Hepatocyte (in vitro differentiated cells): ENCODE results near the gene NCOA7. TPM values are rescaled to one million over a fixed set of nuclear protein-coding genes. Genes with fewer than 3 reads are reported as not detected.
"Not testable (repeated sequence)": the region's sequence is repeated elsewhere in the genome, so short reads cannot be mapped to it uniquely, and the experiment has no call there.

Experiments used
- DNase-seq: peaks from one replicate; pipeline ENCODE4 v3.0.0-alpha.2; 2016; ENCODE audit warnings: low spot score
- H2AFZ ChIP-seq: fragments of 200-600 bp; sonication (generic); 2 replicates; pipeline ENCODE4 v1.6.0; 2016; ENCODE audit warnings: antibody characterized with exemption, mild to moderate bottlenecking
- H3K27ac ChIP-seq: fragments of 200-600 bp; sonication (generic); 2 replicates; pipeline ENCODE4 v1.5.1; 2016; ENCODE audit warnings: mild to moderate bottlenecking
- H3K27me3 ChIP-seq: fragments of 200-600 bp; sonication (generic); 2 replicates; pipeline ENCODE4 v1.6.1; 2016
- H3K36me3 ChIP-seq: fragments of 200-600 bp; sonication (generic); replicated peaks from 2 replicates; pipeline ENCODE4 v1.5.1; 2016; ENCODE audit warnings: low read depth; ENCODE audit not compliant: insufficient read depth
- H3K4me1 ChIP-seq: fragments of 200-600 bp; sonication (generic); 2 replicates; pipeline ENCODE4 v1.5.1; 2016; ENCODE audit warnings: mild to moderate bottlenecking, moderate library complexity; ENCODE audit not compliant: insufficient read depth
- H3K4me2 ChIP-seq: fragments of 200-600 bp; sonication (generic); 2 replicates; pipeline ENCODE4 v1.6.0; 2016
- H3K4me3 ChIP-seq: fragments of 200-600 bp; sonication (generic); 2 replicates; pipeline ENCODE4 v1.5.1; 2016; ENCODE audit warnings: mild to moderate bottlenecking
- H3K79me2 ChIP-seq: fragments of 200-600 bp; sonication (generic); 2 replicates; pipeline ENCODE4 v1.6.0; 2017; ENCODE audit warnings: mild to moderate bottlenecking
- H3K9me2 ChIP-seq: fragments of 200-600 bp; sonication (generic); replicated peaks from 2 replicates; pipeline ENCODE4 v1.6.0; 2017; ENCODE audit warnings: mild to moderate bottlenecking; ENCODE audit not compliant: insufficient read depth
- H3K9me3 ChIP-seq: fragments of 200-600 bp; sonication (generic); 2 replicates; pipeline ENCODE4 v1.5.1; 2016; ENCODE audit warnings: low read depth, mild to moderate bottlenecking
- H4K20me1 ChIP-seq: fragments of 200-600 bp; sonication (generic); 2 replicates; pipeline ENCODE4 v1.6.0; 2016; ENCODE audit warnings: mild to moderate bottlenecking; ENCODE audit not compliant: insufficient read depth, poor library complexity, severe bottlenecking
- CTCF ChIP-seq: fragments of 200-600 bp; sonication (generic); IDR thresholded peaks from 2 replicates; pipeline ENCODE4 v1.5.1; 2016; ENCODE audit warnings: antibody characterized with exemption, mild to moderate bottlenecking; ENCODE audit not compliant: poor library complexity
- EZH2 ChIP-seq: fragments of 200-600 bp; sonication (generic); IDR thresholded peaks from 2 replicates; pipeline ENCODE4 v1.6.1; 2016; ENCODE audit warnings: antibody characterized with exemption, mild to moderate bottlenecking, borderline replicate concordance
- EZH2phosphoT487 ChIP-seq: fragments of 200-600 bp; sonication (generic); IDR thresholded peaks from one replicate; pipeline ENCODE4 v1.6.1; 2018; ENCODE audit warnings: antibody characterized with exemption, mild to moderate bottlenecking, low read depth, moderate library complexity; ENCODE audit not compliant: unreplicated experiment, severe bottlenecking
- WGBS: methylation state at CpG from one replicate; pipeline ENCODE4 v1.1.6; 2016; ENCODE audit warnings: low lambda C conversion rate; ENCODE audit errors: missing lambda C conversion rate; 5-methylcytosine and 5-hydroxymethylcytosine counted together
- polyA plus RNA-seq: library from polyadenylated mRNA; unstranded; fragments of >200 nt; fragmentation: Nextera tagmentation; extraction: Ambion mirVana; gene quantifications from 2 replicates; pipeline ENCODE4 v1.2.1, GENCODE V29; 2016
- total RNA-seq: library from RNA; depleted of rRNA; stranded (reverse); fragments of >200 nt; gene quantifications from 2 replicates; pipeline ENCODE4 v1.2.3, GENCODE V29; 2014

NCOA7 gene
- total and polyA plus RNA-seq, 2 experiments from 2014 or later = 17.3 to 42.0 TPM

GRCh38 chr6:125906158-125906998, 115.6 kb downstream of the NCOA7 start:
- DNase-seq = peak; percentile 45
- H3K9me2 ChIP-seq = no peaks in the 10 kb centered on the region
- H2AFZ ChIP-seq = no peak overlapping the region
- no peaks in the 10 kb centered on the region for H3K9me3 ChIP-seq
- no peaks in the 10 kb centered on the region for H3K79me2 ChIP-seq
- no peaks in the 10 kb centered on the region for H4K20me1 ChIP-seq
- no peak overlapping the region for H3K4me3 ChIP-seq
- no peaks in the 10 kb centered on the region for H3K27me3 ChIP-seq
- TF ChIP-seq EZH2phosphoT487 (no peak), CTCF (peak; percentile 42)
- WGBS = 71% methylated on average over 5 of the region's 5 CpGs
- no peak overlapping the region for H3K4me2 ChIP-seq
- H3K4me1 ChIP-seq = peaks cover 3% of the 10 kb centered on the region
- no peaks in the 10 kb centered on the region for H3K36me3 ChIP-seq
- no peak overlapping the region for H3K27ac ChIP-seq

- H3K27me3 ChIP-seq = no peaks in the 10 kb centered on the region
- H2AFZ ChIP-seq = no peak overlapping the region
- DNase-seq = no peak
- 86% methylated on average over 3 of the region's 3 CpGs for WGBS
- H3K9me2 ChIP-seq = no peaks in the 10 kb centered on the region
- H4K20me1 ChIP-seq = no peaks in the 10 kb centered on the region
- no peaks in the 10 kb centered on the region for H3K36me3 ChIP-seq
- TF ChIP-seq EZH2phosphoT487 (no peak), EZH2 (no peak), CTCF (no peak)
- no peaks in the 10 kb centered on the region for H3K9me3 ChIP-seq
- H3K4me1 ChIP-seq = peaks cover 18% of the 10 kb centered on the region
- H3K4me2 ChIP-seq = no peak overlapping the region
- H3K79me2 ChIP-seq = no peaks in the 10 kb centered on the region
- peak overlapping the region; percentile 85 for H3K27ac ChIP-seq
- H3K4me3 ChIP-seq = no peak overlapping the region
These were observed 119.8 kb downstream of the NCOA7 start for GRCh38 chr6:125910527-125910926.

GRCh38 chr6:125911051-125911451, 120.3 kb downstream of the NCOA7 start:
- not testable (repeated sequence) for H4K20me1 ChIP-seq, H3K9me2 ChIP-seq, H3K4me3 ChIP-seq, H3K27me3 ChIP-seq, H3K79me2 ChIP-seq, H3K36me3 ChIP-seq, DNase-seq, H3K4me2 ChIP-seq, H3K9me3 ChIP-seq, H2AFZ ChIP-seq
- Histone ChIP-seq H3K27ac (peak overlapping the region; percentile 85), H3K4me1 (peaks cover 18% of the 10 kb centered on the region)
- 45% methylated on average over 4 of the region's 4 CpGs for WGBS

- peak overlapping the region; percentile 76 for H3K27ac ChIP-seq
- H3K36me3 ChIP-seq, H3K9me2 ChIP-seq, DNase-seq, H3K27me3 ChIP-seq, H3K4me2 ChIP-seq, H4K20me1 ChIP-seq, H3K9me3 ChIP-seq, H3K4me3 ChIP-seq, H3K79me2 ChIP-seq, H2AFZ ChIP-seq: not testable (repeated sequence)
- WGBS = 24% methylated on average over 2 of the region's 2 CpGs
- peaks cover 18% of the 10 kb centered on the region for H3K4me1 ChIP-seq
These were observed 121.7 kb downstream of the NCOA7 start for GRCh38 chr6:125912430-125912829.
